ENCODE measurements around the gene FOXD4L6. TPM values are rescaled to one million over a fixed set of nuclear protein-coding genes. Genes with fewer than 3 reads are reported as not detected.
"Not testable (repeated sequence)": the region's sequence is repeated elsewhere in the genome, so short reads cannot be mapped to it uniquely, and the experiment has no call there.

The FOXD4L6 gene
- not detected for polyA plus RNA-seq (ENCODE audit: insufficient read length in 4 of 4)

- not testable (repeated sequence) for DNase-seq (ENCODE audit: low read depth in 4 of 4, low spot score in 3 of 4)
Measured at GRCh38 chr9:41128581-41128980, at the start of gene FOXD4L6. TSS of gene FOXD4L6 (minus strand) at chr9:41128681. CDS start at chr9:41128383, 298 bp downstream.

DNA sequence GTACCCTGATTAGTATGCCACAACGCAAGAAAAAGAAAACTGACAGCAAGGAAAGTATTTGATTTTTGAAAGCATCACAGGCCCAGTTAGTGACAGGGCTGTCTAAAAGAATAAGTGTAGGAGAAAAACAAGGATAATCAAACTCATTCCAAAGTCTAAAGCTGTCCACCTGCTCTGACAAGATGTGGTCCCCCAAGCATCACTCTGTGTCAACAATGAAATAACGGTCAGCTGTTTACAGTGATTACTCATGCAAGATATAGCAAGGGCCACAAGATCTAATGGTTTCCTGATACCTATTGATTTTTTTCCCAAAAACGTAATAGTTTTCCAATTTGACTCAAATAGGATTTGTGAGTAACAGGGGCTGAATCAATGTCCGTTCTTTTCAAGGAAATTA, 46.5 kb upstream of the FOXD4L6 start:
- DNase-seq (ENCODE audit: low read depth in 4 of 4, low spot score in 3 of 4), result not testable (repeated sequence)

- DNase-seq (ENCODE audit: low read depth in 4 of 4, low spot score in 3 of 4), result not testable (repeated sequence)
Measured at GRCh38 chr9:41150116-41150515, 21.6 kb upstream of the FOXD4L6 start.

DNA sequence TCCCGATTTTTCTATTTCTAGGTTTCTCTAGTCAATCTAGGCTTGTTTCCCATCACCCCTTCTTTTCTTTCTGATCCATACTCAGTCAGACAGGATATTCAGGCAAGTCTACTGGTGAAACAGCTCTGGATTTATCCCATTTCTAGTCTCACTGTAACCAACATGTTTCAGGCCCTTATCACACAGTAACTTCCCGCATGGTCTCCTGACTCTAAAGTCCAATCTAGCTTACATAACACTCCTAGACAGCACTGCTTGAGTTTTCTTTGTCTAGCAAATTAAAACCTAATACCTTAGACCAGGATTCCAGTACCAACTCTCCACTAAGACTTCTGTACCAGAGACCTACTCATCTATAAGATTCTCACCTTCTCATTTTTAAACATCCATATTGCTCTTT, 13.4 kb upstream of the FOXD4L6 start:
- not testable (repeated sequence) for DNase-seq (ENCODE audit: low read depth in 4 of 4, low spot score in 3 of 4)

DNA sequence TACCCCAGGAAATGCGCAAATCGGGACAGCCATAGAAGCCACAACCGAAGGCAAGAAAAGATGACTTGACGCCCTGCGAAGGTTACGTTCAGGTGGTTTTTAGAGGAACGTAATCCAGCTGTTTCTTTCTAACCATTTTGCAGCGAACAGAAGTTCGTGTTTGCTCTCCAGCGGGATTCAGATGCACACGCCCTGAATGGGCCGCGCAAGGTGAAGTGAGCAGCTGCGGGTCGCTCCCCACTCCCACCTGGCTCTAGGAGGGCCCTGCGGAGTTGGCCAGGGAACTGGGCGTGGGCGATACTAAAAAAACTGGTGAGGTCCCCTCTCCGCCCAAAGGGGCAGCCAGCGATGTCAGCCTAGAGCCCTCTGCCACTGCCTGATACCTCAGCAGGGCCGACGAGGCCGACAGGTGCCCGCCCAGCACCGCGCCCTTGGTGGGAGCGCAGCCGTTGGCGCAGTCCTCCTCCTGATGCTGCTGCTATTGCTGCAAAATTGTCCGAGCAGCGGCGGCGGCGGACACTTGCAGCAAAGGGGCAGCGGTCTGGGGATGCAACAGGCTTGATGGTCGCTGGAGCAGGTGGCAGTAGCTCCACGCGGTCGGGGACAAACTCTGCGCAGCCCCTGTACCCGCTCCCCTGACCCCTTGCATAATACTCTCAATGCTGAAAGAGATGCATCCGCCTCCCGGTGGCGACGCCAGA, 1.6 kb downstream of the FOXD4L6 start:
- DNase-seq (ENCODE audit: low read depth in 4 of 4, low spot score in 3 of 4), result not testable (repeated sequence)

DNA sequence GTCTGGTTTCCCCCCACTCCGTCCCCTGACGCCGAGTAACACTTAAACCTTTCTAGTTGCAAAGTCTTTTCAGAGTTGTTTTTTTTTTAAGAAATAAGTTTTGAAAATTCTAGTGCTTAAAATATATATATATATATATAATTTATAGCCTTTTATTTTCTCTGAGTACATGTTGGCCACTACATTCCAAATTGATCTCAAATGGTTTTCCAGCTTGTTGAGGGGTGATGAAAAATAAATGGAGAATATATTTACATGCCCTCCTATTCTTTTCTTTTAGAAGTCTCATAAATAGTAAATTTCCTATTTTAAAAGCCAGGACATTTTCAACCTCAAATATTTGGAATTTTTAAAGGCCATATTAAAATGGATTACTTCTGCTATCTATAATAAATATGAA, 2.5 kb downstream of the FOXD4L6 start:
- DNase-seq (ENCODE audit: low read depth in 4 of 4, low spot score in 3 of 4), result not testable (repeated sequence)

GRCh38 chr9:41125109-41125658, 3.3 kb downstream of the FOXD4L6 start:
- DNase-seq (ENCODE audit: low read depth in 4 of 4, low spot score in 3 of 4), result not testable (repeated sequence)

GRCh38 chr9:41124250-41125108, 4.0 kb downstream of the FOXD4L6 start:
- DNase-seq (ENCODE audit: low read depth in 4 of 4, low spot score in 3 of 4), result not testable (repeated sequence)

GRCh38 chr9:41123812-41124211, 4.7 kb downstream of the FOXD4L6 start:
- DNase-seq (ENCODE audit: low read depth in 4 of 4, low spot score in 3 of 4), result not testable (repeated sequence)

DNA sequence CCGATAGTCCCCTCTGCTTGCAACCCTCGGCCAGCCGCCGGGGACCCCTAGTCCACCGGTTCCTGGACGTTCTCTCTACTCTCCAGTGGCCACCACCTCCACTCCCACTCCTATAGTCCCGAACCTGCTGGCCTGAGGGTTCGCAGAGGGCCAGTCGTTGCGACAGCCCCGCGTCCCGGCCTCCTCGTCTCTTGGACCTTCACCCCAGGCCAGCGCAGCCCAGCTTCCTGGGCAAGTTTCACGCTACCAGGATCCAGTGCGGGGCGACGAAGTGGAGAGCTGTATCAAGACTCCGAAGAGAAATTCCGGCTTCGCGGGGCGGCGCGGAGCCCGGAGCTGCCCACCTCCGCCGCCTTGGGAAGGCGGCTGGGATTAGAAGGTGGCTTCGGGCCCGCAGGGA, 5.1 kb downstream of the FOXD4L6 start:
- not testable (repeated sequence) for DNase-seq (ENCODE audit: low read depth in 4 of 4, low spot score in 3 of 4)

- not testable (repeated sequence) for DNase-seq (ENCODE audit: low read depth in 4 of 4, low spot score in 3 of 4)
Measured at GRCh38 chr9:41120696-41121095, 7.8 kb downstream of the FOXD4L6 start.

DNA sequence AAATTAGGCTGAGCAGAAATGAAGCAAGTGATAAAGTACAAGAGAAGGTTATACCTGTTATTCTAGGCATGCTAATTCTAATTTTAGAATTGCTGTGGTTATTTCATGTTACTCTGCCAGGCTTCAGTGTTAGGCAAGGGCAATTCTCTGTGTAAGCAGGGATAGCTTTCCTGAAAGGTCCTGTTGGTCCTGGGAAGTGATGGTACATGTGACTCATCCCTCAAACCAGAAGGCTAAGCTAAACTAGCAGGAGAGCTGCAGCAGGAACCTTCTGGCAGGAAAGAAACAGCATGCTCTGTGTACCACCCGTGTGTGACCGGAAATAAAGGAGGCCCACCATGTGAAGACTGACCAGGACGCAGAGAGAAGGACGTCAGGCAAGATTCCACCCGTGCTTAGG, 8.8 kb downstream of the FOXD4L6 start:
- DNase-seq (ENCODE audit: low read depth in 4 of 4, low spot score in 3 of 4), result not testable (repeated sequence)

DNA sequence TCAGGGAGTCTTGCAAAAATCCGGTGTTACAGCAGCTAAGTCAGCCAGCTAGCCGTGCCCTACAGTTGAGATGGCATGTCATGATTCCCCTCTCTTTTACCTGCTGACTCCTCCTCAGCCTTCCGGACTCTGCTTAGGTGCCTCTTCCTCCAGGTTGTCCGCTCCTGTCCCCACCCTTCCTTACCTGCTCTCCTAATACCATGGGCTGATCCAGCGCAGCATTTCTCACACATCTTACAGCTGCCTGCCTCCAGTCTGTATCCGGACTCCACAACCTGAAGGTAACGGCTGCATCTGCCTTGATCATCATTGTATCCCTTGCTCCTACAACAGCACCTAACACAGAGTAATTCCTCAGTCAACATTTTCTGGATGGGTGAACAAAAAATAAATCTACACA, 9.2 kb downstream of the FOXD4L6 start:
- not testable (repeated sequence) for DNase-seq (ENCODE audit: low read depth in 4 of 4, low spot score in 3 of 4)

- DNase-seq (ENCODE audit: low read depth in 4 of 4, low spot score in 3 of 4), result not testable (repeated sequence)
Measured at GRCh38 chr9:41113348-41113747, 15.1 kb downstream of the FOXD4L6 start.

DNA sequence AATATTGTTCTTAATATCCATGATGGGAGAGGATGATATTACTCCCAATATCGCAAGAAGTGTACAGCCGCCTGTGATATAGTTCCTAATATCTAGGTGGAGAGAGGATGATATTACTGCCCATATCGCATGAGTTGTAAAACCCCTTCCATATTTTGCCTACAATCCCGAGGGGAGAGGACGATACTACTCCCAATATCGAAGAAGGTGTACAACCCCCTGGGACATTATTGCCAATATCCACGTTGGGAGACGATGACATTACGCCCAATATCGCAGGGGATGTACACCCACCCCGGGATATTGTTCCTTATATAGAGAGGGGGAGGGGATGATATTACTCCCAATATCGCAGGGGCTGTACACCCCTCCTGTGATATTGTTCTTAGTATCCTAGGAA, 17.1 kb downstream of the FOXD4L6 start:
- DNase-seq (ENCODE audit: low read depth in 4 of 4, low spot score in 3 of 4), result not testable (repeated sequence)

GRCh38 chr9:41110913-41111312, 17.6 kb downstream of the FOXD4L6 start:
- not testable (repeated sequence) for DNase-seq (ENCODE audit: low read depth in 4 of 4, low spot score in 3 of 4)

DNA sequence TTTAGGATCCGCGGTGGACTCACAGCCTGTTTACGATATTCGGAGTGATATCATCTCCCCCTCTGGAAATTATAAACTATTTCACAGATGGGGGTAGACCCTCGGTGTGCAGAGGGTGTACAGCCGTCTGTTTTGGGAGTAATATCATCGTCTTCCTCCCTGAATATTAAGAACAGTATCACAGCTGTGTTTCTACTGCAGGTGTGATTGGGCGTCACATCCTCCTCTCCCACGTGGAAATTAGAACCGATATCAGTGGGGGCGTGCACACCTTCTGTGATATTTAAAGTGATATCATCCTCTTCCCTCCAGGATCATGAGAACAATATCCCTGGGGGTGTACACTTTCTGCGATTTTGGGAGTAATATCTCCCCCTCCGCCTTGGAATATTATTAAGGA, 19.2 kb downstream of the FOXD4L6 start:
- not testable (repeated sequence) for DNase-seq (ENCODE audit: low read depth in 4 of 4, low spot score in 3 of 4)

DNA sequence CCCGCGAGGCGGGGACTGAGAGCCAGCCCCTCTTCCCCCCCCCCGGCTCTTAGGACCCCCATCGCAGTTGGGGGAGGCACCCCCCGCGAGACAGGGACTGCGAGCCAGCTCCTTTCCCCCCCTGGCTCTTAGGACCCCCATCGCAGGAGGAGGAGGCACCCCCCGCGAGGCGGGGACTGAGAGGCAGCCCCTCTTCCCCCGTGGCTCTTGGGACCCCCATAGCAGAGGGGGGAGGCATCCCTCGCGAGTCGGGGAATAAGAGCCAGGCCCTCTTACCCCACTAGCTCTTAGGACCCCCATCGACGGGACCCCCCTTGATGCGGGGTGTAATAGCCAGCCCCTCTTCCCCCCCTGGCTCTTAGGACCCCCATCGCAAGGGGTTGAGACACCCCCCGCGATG, 19.7 kb downstream of the FOXD4L6 start:
- not testable (repeated sequence) for DNase-seq (ENCODE audit: low read depth in 4 of 4, low spot score in 3 of 4)

DNA sequence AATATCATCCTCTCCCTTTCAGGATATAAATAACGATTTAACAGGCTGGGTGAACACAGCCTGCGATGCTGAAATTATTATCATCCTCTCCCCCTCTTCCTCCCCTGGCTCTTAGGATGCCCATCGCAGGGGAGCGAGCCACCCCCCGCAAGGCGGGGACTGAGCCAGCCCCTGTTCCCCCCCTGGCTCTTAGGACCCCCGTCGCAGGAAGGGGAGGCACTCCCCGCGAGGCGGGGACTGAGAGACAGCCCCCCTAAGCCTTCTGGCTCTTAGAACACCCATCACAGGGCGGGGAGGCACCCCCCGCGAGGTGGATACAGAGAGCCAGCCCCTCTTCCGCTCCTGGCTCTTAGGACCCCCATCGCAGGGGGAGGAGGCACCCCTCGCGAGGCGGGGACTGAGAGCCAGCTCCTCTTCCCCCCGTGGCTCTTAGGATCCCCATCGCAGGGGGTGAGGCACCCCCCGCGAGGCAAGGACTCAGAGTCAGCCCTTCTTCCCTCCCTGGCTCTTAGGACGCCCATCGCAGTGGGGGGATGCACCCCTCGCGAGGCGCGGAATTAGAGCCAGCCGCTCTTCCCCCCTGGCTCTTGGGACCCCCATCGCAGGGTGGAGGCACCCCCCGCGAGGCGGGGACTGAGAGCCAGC, 21.9 kb downstream of the FOXD4L6 start:
- not testable (repeated sequence) for DNase-seq (ENCODE audit: low read depth in 4 of 4, low spot score in 3 of 4)

DNA sequence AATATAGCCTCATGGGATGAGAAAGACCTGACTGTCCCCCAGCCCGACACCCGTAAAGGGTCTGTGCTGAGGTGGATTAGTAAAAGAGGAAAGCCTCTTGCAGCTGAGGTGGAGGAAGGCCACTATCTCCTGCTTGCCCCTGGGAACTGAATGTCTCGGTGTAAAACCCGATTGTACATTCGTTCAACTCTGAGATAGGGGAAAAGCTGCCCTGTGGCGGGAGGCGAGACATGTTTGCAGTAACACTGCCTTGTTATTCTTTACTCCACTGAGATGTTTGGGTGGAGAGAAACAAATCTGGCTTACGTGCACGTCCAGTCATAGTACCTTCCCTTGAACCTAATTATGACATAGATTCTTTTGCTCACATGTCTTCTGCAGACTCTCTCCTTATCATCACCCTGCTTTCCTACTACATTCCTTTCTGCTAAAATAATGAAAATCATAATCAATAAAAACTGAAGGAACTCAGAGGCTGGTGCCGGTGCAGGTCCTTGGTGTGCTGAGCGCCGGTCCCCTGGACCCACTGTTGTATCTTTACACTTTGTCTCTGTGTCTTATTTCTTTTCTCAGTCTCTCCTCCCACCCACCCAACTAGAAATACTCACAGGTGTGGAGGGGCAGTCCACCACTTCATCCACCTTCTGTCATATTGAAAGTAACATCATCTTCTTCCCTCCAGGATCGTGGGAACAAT, 22.8 kb downstream of the FOXD4L6 start:
- DNase-seq (ENCODE audit: low read depth in 4 of 4, low spot score in 3 of 4), result not testable (repeated sequence)

Data from right renal pelvis (tissue), 4 donors.